Measurements from ENCODE around the gene SOAT1.
"Not testable (repeated sequence)": the region's sequence is repeated elsewhere in the genome, so short reads cannot be mapped to it uniquely, and the experiment has no call there.

DNA sequence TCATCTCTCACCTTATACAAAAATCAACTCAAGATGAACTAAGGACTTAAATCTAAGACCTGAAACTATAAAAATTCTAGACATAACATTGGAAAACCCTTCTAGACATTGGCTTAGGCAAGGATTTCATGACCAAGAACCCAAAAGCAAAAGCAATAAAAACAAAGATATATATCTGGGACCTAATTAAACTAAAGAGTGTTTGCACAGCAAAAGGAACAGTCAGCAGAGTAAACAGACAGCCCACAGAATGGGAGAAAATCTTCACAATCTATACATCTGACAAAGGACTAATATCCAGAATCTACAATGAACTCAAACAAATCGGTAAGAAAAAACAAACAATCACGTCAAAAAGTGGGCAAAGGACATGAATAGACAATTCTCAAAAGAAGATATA lies 105.8 kb downstream of the SOAT1 start:
- TF ChIP-seq, protein P1, sequence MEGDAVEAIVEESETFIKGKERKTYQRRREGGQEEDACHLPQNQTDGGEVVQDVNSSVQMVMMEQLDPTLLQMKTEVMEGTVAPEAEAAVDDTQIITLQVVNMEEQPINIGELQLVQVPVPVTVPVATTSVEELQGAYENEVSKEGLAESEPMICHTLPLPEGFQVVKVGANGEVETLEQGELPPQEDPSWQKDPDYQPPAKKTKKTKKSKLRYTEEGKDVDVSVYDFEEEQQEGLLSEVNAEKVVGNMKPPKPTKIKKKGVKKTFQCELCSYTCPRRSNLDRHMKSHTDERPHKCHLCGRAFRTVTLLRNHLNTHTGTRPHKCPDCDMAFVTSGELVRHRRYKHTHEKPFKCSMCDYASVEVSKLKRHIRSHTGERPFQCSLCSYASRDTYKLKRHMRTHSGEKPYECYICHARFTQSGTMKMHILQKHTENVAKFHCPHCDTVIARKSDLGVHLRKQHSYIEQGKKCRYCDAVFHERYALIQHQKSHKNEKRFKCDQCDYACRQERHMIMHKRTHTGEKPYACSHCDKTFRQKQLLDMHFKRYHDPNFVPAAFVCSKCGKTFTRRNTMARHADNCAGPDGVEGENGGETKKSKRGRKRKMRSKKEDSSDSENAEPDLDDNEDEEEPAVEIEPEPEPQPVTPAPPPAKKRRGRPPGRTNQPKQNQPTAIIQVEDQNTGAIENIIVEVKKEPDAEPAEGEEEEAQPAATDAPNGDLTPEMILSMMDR (conservative IDR thresholded peaks at IDR 0.05), result not testable (repeated sequence)
- not testable (repeated sequence) for TF ChIP-seq EZH2 (IDR thresholded peaks at IDR 0.05; ENCODE audit: low read depth)
